Amniotic stem cell (primary cell): Measurements from ENCODE around the gene PTPRD.

Experiments
- DNase-seq: peaks from one replicate; lab custom pipeline; 2025; lab: John Stamatoyannopoulos, UW

Gene PTPRD

GRCh38 chr9:8381601-8382000 is 2231.2 kb downstream of the PTPRD start:
- no peak for DNase-seq

DNA sequence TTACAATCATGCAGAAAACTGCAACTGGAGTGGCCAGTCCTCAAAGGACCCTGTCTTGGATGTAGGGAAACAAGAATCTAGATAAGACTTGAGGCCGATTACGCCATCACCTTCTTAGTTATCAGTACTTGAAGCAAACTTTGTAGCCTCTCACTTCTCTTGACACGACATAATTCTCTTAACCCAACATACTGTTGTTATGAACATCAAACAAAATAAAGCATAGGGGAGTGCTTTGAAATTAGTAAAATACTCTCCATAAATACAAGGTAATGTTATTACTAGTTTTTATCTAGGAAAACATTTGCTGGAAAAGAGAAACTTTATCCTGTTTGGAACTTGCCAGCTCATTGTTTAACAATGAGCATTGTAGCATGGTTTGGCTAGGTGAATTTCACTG is 2238.3 kb downstream of the PTPRD start:
- no peak for DNase-seq

DNA sequence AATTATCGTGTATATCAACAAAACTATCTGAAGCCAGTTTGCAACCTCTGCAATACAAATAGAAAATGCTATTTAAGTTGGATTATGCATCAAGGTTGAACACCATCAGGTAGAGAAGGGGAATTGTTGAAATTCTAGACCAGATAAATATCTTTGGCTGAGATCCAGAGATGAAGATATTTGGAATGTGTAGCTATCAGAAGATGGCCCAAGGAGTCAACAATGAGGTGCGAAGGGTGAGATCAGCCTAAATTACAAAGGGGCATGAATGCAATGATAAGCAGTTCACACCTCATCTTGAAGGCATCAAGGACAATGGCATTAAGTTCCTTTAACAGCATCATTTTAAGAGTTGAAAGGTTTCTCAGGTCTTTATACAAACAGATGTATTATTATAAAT is 2241.1 kb downstream of the PTPRD start:
- no peak for DNase-seq

- no peak for DNase-seq
These were observed 2246.5 kb downstream of the PTPRD start for GRCh38 chr9:8366161-8366926.

- no peak for DNase-seq
These were observed 2247.2 kb downstream of the PTPRD start for GRCh38 chr9:8365466-8366160.

DNA sequence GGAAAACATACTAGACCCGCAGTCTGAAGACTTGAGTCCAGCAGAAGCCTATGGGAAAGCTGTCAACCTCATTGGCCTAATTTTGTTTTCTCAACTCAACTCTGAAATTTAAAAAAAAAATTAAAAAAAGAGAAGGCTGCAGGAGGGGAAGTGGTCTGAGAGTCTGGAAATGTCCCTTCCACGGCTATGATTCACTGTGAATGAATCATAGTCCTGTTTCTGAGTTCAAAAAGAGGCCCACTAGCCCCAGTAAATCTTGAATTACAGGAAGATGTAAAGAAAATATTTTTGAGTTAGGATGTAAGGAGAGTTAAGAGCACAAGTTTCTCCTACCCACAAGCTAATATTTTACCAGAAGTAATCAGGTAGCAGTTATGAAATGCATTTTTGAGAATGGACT is 2247.8 kb downstream of the PTPRD start:
- no peak for DNase-seq

DNA sequence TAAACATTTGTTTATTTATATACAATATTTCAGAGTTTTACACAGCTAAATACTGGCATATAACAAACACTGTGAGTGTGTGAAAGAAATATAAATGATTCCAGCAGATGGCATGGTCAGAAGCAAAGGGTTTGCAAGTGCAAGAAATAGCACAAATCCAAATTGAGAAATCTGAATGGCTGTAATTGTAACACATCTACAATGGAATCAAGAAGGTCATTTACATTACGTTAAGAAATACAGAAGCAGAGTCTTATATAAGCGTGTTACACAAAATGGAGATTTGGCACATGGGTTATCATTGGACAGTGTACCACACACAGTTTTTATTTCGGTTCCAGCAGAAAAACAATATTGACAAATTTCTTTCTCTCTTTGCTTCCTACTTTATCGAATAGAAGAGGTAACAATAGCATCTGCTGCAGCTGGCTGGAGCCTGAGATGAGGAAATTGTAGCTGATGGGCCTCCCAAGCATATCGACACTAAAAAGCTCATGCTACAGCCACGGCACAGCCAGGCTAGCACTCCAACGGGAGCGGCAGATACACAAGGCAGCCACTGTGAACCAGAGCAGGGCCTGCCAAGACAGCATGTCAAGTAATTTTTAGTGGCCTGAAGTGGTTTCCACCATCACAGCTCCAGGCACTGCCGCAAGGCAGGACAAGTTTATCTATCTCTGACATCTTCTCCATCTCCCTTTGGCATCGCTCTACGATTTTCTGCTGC is 2248.6 kb downstream of the PTPRD start:
- no peak for DNase-seq

GRCh38 chr9:8362250-8362649 is 2250.6 kb downstream of the PTPRD start:
- DNase-seq, result no peak

- no peak for DNase-seq
These were observed 2251.4 kb downstream of the PTPRD start for GRCh38 chr9:8361364-8361763.

GRCh38 chr9:8356406-8356805 is 2256.4 kb downstream of the PTPRD start:
- no peak for DNase-seq

DNA sequence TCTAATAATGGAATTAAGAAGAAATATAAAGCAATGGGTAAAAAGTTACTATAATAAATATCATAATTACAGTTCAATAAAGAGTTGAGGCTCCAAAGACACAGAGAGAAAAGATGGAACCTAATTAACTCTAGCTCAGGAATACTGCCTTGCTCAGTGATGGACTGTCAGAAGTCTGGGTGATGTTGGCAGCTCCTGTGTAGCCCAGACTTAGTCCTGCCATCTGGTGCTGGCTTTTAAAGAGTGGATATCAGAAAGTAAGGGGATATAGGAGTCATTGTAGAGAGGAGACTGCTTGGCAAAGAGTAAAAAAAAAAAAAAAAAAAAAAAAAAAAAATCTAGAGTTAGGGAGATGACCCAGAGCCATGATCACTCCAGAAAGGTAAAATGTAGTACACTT is 2261.4 kb downstream of the PTPRD start:
- no peak for DNase-seq

- no peak for DNase-seq
These were observed 2262.9 kb downstream of the PTPRD start for GRCh38 chr9:8349901-8350300.

GRCh38 chr9:8349376-8349775 is 2263.4 kb downstream of the PTPRD start:
- DNase-seq, result no peak

DNA sequence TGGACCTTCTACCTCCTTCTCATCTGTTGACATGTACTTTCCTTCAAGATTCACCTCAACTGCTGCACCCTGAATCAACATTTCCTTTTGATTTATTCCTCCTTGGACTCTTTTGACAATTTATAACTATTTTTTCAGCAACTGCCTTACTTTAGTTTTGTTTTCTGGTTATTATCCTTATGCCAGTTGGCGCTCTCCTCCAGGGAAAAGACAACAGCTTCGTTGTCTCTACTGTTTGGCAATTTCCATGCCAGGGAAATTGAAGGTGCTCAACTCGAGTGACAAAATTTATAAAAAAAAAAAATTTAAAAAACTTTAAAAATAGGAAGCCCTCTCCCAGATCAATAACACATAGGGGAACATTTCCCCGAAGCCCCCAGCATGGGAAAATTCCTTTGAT is 2264.0 kb downstream of the PTPRD start:
- no peak for DNase-seq

DNA sequence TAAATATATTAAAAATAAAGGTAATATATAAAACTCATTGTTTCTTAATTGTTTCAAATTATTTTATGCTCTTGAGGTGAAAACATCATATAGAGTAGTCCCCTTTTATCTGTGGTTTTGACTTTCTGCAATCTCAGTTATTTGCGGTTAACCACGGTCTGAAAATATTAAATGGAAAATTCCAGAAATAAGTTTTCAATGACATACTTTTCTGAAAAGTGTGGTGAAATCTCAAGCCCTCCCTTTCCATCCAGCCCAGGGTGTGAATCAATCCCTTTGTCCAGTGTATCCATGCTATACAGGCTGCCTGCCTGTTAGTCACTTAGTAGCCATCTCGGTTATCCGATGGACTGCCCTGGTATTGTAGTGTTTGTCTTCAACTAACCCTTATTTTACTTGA is 2266.5 kb downstream of the PTPRD start:
- no peak for DNase-seq

GRCh38 chr9:8338767-8339510 is 2273.9 kb downstream of the PTPRD start:
- no peak for DNase-seq

DNA sequence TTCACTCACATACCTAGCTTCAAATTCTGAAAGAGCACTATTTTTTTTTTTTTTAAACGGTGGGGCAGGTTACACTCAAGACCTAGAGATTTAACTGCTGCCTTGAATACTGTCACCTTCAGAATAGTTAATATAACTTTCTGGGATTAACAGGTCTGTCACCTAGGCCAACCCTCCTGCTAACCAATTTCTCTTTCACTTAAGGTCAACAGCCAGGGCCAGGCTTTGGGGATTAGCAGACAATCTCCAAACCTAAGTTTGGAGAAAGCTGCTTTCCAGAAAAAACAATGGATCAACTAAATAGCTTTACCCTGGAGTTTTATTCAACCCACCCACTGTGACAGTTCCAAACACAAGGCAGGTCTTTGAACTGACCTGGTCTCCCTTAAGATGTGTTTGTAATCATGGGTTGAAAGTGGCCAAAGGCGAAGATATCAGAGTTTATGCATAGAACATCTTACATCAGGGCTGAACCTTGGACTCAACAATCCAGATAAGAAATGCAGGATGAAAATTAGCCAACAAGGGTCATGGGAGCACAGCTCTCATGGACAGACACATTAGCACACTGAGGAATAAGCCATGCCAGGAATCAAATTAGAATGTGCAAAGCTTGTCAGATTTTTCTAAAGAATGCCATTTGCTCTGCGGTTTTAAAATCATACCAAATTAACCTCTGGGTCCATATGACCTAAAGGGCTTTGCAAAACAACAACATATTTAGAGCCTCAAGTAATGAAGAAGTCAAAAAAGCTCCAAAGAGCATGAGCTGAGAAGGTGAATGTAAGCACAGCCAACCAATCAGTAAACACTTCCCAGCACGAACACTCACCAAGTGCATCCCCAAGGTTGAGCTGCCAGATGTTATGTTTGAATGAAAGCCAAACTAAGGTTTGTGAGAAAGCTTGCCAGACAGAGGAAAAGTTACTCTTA is 2274.7 kb downstream of the PTPRD start:
- no peak for DNase-seq

- DNase-seq, result no peak
These were observed 2279.9 kb downstream of the PTPRD start for GRCh38 chr9:8332871-8333270.

GRCh38 chr9:8332331-8332650 is 2280.5 kb downstream of the PTPRD start:
- no peak for DNase-seq

- no peak for DNase-seq
These were observed 2281.1 kb downstream of the PTPRD start for GRCh38 chr9:8331507-8332330.
